Panc1 (cell line): ENCODE measurements around the gene COL4A3.

ENCODE experiments used
- CTCF ChIP-seq: fragments of 450-650 bp; IDR thresholded peaks from 2 replicates; pipeline ENCODE4 v1.5.1; 2017; ENCODE audit warnings: mild to moderate bottlenecking
- POLR2AphosphoS5 ChIP-seq: IDR thresholded peaks from 2 replicates; pipeline ENCODE4 v1.6.1; 2012; ENCODE audit warnings: mild to moderate bottlenecking, low read depth, low read length, moderate library complexity
- REST ChIP-seq, 2 experiments: IDR thresholded peaks; 2 replicates each; pipeline ENCODE4 v1.6.1; 2011 to 2012; ENCODE audit warnings: low read depth in 2 of 2, control low read depth in 1 of 2, low read length in 1 of 2, mild to moderate bottlenecking in 1 of 2, moderate library complexity in 1 of 2; ENCODE audit not compliant: insufficient read depth in 1 of 2
- SIN3A ChIP-seq: IDR thresholded peaks from 2 replicates; pipeline ENCODE4 v1.6.1; 2012; ENCODE audit warnings: low read depth, mild to moderate bottlenecking, low read length, moderate library complexity, borderline replicate concordance; ENCODE audit not compliant: insufficient read depth
- TCF7L2 ChIP-seq: IDR thresholded peaks from 2 replicates; pipeline ENCODE4 v1.6.1; 2011; ENCODE audit warnings: mild to moderate bottlenecking, low read depth, low read length, inconsistent platforms

- no peak for TF ChIP-seq REST (IDR thresholded peaks at IDR 0.05; ENCODE audit: insufficient read depth in 1 of 2, low read depth in 2 of 2, low read length in 1 of 2)
- TF ChIP-seq CTCF, result no peak
- no peak for TF ChIP-seq POLR2AphosphoS5
- TF ChIP-seq TCF7L2, result no peak
- TF ChIP-seq SIN3A, result no peak
Measured at GRCh38 chr2:227312579-227312978, 148.2 kb downstream of the COL4A3 start.
